Panc1 (cell line): ENCODE results near the gene GMDS.

Source experiments
- POLR2AphosphoS5 ChIP-seq: IDR thresholded peaks from 2 replicates; pipeline ENCODE4 v1.6.1; 2012; ENCODE audit warnings: mild to moderate bottlenecking, low read depth, low read length, moderate library complexity
- SIN3A ChIP-seq: IDR thresholded peaks from 2 replicates; pipeline ENCODE4 v1.6.1; 2012; ENCODE audit warnings: low read depth, mild to moderate bottlenecking, low read length, moderate library complexity, borderline replicate concordance; ENCODE audit not compliant: insufficient read depth
- TCF7L2 ChIP-seq: IDR thresholded peaks from 2 replicates; pipeline ENCODE4 v1.6.1; 2011; ENCODE audit warnings: mild to moderate bottlenecking, low read depth, low read length, inconsistent platforms
- TF ChIP-seq, protein P1 (sequence below): fragments of 450-650 bp; IDR thresholded peaks from 2 replicates; pipeline ENCODE4 v1.5.1; 2017; ENCODE audit warnings: mild to moderate bottlenecking
- TF ChIP-seq, protein P2 (sequence below), 2 experiments: IDR thresholded peaks; 2 replicates each; pipeline ENCODE4 v1.6.1; 2011 to 2012; ENCODE audit warnings: low read depth in 2 of 2, control low read depth in 1 of 2, low read length in 1 of 2, mild to moderate bottlenecking in 1 of 2, moderate library complexity in 1 of 2; ENCODE audit not compliant: insufficient read depth in 1 of 2

DNA sequence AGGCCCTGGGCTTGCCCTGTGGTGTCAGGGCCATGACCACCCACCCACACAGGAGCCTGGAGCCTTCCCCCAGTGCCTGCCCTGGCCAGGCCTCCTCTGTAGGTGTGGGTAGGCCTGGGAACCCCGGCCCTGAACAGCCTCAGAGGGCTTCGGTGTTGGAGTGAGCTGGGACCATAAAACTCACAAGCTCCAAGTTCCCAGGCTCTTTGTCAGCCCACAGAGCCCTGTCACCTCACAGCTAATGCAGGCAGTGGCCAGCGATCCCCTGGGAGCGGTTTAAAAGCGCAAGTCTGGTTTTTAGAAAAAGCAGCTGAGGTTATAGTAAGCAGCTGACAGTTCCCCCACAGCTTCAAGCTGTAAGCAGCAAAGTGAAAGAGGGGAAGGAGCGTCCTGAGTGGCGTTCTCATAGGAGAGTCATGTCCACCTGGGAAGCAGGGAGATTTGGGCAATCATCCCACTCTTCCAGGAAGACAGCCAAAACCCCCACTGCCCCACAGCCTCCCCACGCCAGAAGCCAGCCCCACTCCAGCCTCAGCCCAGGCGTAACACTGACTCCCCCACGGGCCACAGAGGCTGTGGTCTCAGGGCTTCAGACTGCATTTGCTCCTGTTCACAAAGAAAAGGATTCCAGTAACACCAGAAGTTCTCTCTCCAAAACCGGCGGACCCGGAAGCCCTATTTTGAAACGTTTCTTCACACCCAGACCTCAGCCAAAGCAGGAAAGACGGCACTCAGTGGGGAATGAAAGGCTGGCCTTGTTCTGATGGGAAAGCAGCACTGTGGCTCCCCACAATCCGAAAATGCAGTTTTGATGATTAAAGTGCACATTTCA lies 670.0 kb downstream of the GMDS start:
- TF ChIP-seq, protein P1, sequence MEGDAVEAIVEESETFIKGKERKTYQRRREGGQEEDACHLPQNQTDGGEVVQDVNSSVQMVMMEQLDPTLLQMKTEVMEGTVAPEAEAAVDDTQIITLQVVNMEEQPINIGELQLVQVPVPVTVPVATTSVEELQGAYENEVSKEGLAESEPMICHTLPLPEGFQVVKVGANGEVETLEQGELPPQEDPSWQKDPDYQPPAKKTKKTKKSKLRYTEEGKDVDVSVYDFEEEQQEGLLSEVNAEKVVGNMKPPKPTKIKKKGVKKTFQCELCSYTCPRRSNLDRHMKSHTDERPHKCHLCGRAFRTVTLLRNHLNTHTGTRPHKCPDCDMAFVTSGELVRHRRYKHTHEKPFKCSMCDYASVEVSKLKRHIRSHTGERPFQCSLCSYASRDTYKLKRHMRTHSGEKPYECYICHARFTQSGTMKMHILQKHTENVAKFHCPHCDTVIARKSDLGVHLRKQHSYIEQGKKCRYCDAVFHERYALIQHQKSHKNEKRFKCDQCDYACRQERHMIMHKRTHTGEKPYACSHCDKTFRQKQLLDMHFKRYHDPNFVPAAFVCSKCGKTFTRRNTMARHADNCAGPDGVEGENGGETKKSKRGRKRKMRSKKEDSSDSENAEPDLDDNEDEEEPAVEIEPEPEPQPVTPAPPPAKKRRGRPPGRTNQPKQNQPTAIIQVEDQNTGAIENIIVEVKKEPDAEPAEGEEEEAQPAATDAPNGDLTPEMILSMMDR, result no peak
- TF ChIP-seq TCF7L2, result no peak
- TF ChIP-seq, protein P2, sequence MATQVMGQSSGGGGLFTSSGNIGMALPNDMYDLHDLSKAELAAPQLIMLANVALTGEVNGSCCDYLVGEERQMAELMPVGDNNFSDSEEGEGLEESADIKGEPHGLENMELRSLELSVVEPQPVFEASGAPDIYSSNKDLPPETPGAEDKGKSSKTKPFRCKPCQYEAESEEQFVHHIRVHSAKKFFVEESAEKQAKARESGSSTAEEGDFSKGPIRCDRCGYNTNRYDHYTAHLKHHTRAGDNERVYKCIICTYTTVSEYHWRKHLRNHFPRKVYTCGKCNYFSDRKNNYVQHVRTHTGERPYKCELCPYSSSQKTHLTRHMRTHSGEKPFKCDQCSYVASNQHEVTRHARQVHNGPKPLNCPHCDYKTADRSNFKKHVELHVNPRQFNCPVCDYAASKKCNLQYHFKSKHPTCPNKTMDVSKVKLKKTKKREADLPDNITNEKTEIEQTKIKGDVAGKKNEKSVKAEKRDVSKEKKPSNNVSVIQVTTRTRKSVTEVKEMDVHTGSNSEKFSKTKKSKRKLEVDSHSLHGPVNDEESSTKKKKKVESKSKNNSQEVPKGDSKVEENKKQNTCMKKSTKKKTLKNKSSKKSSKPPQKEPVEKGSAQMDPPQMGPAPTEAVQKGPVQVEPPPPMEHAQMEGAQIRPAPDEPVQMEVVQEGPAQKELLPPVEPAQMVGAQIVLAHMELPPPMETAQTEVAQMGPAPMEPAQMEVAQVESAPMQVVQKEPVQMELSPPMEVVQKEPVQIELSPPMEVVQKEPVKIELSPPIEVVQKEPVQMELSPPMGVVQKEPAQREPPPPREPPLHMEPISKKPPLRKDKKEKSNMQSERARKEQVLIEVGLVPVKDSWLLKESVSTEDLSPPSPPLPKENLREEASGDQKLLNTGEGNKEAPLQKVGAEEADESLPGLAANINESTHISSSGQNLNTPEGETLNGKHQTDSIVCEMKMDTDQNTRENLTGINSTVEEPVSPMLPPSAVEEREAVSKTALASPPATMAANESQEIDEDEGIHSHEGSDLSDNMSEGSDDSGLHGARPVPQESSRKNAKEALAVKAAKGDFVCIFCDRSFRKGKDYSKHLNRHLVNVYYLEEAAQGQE (IDR thresholded peaks at IDR 0.05; ENCODE audit: insufficient read depth in 1 of 2, low read depth in 2 of 2, low read length in 1 of 2), result no peak
- no peak for TF ChIP-seq POLR2AphosphoS5
- no peak for TF ChIP-seq SIN3A
